ENCODE measurements around the gene TFCP2.

DNA sequence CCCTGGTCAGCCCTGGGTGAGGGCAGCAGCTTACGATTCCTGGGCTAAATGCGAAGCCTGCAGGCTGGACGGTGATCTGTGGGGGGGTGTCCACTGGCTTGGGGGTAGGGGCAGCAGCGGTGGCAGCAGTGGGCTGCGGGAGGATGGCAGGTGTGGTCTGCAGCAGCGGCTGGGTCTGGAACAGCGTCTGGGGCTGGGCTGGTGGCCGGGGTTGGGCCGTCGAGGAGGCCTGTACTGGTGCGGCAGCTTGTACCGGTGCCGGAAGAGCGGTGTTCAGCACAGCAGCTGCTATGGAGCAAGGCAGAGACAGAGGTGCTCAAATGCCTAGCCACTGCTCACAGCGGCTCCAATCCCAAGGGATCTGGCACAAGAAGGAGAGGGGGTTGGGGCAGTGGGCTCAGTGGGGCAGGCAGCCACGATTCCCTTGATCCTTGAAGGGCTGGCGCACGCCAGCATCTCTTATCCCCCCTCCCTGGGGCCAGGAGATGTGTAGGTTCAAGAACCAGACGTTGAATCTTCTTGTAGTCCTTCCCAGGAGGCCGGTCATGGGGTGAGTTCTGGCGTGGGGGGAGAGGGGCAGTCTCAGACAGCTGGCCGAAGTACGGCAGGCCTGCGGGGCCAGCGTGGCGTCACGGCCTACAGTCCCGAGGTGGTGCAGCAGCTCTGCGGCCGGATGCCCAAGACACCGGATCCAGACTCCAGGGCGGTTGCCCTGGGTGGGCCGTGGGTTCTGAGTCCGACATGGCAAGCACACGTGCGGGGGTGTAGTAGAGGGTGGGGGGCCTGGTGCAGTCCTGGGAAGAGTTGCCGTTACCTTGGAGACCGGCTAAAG is 25.0 kb upstream of the TFCP2 start:
- TF ChIP-seq, protein P1, sequence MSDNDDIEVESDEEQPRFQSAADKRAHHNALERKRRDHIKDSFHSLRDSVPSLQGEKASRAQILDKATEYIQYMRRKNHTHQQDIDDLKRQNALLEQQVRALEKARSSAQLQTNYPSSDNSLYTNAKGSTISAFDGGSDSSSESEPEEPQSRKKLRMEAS (IDR thresholded peaks at IDR 0.05) = no peak
- TF ChIP-seq EP300 (IDR thresholded peaks at IDR 0.05; ENCODE audit: borderline replicate concordance) = no peak
- TF ChIP-seq USF1 (IDR thresholded peaks at IDR 0.05) = no peak
- TF ChIP-seq YY1 (IDR thresholded peaks at IDR 0.05; ENCODE audit: low read depth) = no peak
- TF ChIP-seq, protein P2, sequence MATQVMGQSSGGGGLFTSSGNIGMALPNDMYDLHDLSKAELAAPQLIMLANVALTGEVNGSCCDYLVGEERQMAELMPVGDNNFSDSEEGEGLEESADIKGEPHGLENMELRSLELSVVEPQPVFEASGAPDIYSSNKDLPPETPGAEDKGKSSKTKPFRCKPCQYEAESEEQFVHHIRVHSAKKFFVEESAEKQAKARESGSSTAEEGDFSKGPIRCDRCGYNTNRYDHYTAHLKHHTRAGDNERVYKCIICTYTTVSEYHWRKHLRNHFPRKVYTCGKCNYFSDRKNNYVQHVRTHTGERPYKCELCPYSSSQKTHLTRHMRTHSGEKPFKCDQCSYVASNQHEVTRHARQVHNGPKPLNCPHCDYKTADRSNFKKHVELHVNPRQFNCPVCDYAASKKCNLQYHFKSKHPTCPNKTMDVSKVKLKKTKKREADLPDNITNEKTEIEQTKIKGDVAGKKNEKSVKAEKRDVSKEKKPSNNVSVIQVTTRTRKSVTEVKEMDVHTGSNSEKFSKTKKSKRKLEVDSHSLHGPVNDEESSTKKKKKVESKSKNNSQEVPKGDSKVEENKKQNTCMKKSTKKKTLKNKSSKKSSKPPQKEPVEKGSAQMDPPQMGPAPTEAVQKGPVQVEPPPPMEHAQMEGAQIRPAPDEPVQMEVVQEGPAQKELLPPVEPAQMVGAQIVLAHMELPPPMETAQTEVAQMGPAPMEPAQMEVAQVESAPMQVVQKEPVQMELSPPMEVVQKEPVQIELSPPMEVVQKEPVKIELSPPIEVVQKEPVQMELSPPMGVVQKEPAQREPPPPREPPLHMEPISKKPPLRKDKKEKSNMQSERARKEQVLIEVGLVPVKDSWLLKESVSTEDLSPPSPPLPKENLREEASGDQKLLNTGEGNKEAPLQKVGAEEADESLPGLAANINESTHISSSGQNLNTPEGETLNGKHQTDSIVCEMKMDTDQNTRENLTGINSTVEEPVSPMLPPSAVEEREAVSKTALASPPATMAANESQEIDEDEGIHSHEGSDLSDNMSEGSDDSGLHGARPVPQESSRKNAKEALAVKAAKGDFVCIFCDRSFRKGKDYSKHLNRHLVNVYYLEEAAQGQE (IDR thresholded peaks at IDR 0.05; ENCODE audit: low read depth) = no peak
- no peak for TF ChIP-seq TEAD4 (IDR thresholded peaks at IDR 0.05)

Measured in Ishikawa (cell line).